Ectodermal cell (in vitro differentiated cells): ENCODE measurements around the gene TOP3A.
A peak's percentile ranks its signal among the peaks of the same experiment; 100 is the strongest.

Experiments
- H3K27ac ChIP-seq: 2 replicates; pipeline ENCODE4 v1.7.0; 2013; ENCODE audit warnings: mild to moderate bottlenecking, low read depth, low read length; ENCODE audit not compliant: insufficient read depth, poor library complexity, severe bottlenecking
- H3K27me3 ChIP-seq: 2 replicates; pipeline ENCODE4 v1.7.0; 2013; ENCODE audit warnings: mild to moderate bottlenecking, low read length; ENCODE audit not compliant: insufficient read depth, control insufficient read depth, poor library complexity, severe bottlenecking
- H3K36me3 ChIP-seq: one replicate; pipeline ENCODE4 v1.7.0; 2013; ENCODE audit warnings: low read length; ENCODE audit not compliant: control insufficient read depth, insufficient read depth
- H3K4me1 ChIP-seq: one replicate; pipeline ENCODE4 v1.7.0; 2013; ENCODE audit warnings: low read length; ENCODE audit not compliant: control insufficient read depth, insufficient read depth
- H3K4me3 ChIP-seq: 2 replicates; pipeline ENCODE4 v1.7.0; 2013; ENCODE audit warnings: low read depth, low read length, control low read depth; ENCODE audit not compliant: insufficient read depth
- H3K9me3 ChIP-seq: 2 replicates; pipeline ENCODE4 v1.7.0; 2013; ENCODE audit warnings: mild to moderate bottlenecking, low read length, moderate library complexity; ENCODE audit not compliant: control insufficient read depth
- WGBS, 2 experiments: methylation state at CpG; one replicate each; pipeline ENCODE4 v1.1.7; 2013; ENCODE audit warnings: missing lambda C conversion rate in 2 of 2; 5-methylcytosine and 5-hydroxymethylcytosine counted together

Gene TOP3A

DNA sequence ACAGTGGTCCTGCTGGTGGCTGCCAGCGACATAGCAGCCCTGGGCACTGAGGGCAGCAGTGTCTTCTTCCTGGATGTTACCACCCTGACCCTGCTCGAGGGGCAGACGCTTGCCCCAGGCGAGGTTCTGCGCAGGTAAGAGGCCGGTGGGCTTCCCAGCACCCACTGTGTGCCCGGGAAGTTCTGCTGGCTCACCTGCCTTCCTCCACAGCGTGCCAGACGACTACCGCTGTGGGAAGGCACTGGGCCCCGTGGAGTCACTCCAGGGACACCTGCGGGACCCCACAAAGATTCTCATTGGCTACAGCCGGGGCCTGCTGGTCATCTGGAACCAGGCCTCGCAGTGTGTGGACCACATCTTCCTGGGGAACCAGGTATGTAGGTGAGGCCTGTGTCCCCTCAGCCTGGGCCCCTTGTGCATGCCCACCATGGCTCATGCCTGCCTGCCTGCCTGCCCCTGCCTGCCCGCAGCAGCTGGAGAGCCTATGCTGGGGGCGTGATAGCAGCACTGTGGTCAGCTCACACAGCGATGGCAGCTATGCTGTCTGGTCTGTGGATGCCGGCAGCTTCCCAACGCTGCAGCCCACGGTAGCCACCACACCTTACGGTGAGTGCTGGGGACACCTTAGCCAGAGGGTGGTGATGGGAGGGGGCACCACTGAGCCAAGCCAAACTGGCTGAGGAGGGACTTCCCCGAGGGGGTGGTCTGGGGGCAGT lies 80.8 kb downstream of the TOP3A start:
- H3K27ac ChIP-seq: no peak overlapping the region
- no peaks in the 10 kb centered on the region for H3K9me3 ChIP-seq
- H3K4me3 ChIP-seq: no peak overlapping the region
- H3K27me3 ChIP-seq: no peaks in the 10 kb centered on the region
- WGBS, 2 experiments: 95 to 96% methylated on average over 22 of the region's 22 CpGs
- H3K4me1 ChIP-seq: peaks cover 36% of the 10 kb centered on the region
- H3K36me3 ChIP-seq: peaks cover 57% of the 10 kb centered on the region

- 17 to 18% methylated on average over 9 of the region's 9 CpGs for WGBS, 2 experiments
- H3K4me3 ChIP-seq: no peak overlapping the region
- H3K9me3 ChIP-seq: no peaks in the 10 kb centered on the region
- H3K36me3 ChIP-seq: peaks cover 33% of the 10 kb centered on the region
- H3K27ac ChIP-seq: peak overlapping the region; percentile 82
- H3K4me1 ChIP-seq: peaks cover 53% of the 10 kb centered on the region
- H3K27me3 ChIP-seq: no peaks in the 10 kb centered on the region
Measured at GRCh38 chr17:18231164-18231563, 83.6 kb downstream of the TOP3A start.

DNA sequence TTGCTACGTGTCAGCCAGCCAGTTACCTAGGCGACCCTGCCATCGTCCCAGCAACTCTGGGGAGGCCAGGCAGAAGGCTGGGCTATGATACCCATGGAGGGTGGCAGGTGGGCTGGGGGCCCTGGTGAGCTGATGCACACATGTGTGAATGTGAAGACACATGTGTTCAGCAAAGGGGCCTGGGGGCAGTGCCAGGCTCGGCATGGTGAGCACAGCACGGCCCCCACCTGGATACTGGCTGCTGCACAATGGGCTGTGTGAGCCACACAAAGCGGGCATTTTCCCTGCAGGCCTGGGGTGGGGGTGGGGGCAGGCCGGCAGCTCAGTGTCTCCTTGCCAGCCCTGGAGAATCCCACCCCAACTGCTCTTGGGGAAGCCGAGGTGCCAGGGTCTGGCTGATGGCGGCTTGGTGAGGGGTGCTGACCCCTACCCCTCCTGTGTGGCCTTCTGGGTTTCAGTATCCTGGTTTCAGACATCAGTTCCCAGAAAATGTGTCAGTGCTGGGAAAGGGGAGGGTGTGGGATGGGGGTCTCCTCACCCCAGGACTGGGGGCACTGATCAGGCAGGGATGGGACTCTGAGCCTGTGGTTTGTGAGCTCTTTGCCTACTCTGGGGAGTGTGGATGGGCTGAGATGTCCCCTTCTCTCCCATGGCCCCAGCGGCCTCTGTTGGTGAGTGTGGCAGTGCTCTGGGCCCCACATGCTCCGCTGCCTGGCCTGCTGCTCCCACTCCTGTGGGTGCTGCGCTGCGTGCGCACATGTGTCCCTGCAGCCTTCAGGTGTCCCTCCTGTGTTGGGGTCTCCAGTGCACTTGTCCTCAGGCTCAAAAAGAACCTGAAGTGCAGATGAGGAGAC lies 84.3 kb downstream of the TOP3A start:
- WGBS, 2 experiments: 76 to 77% methylated on average over 14 of the region's 14 CpGs
- H3K9me3 ChIP-seq: no peaks in the 10 kb centered on the region
- no peaks in the 10 kb centered on the region for H3K27me3 ChIP-seq
- H3K36me3 ChIP-seq: peaks cover 32% of the 10 kb centered on the region
- H3K4me1 ChIP-seq: peaks cover 53% of the 10 kb centered on the region
- peak overlapping the region; percentile 82 for H3K27ac ChIP-seq
- peak overlapping the region; percentile 3 for H3K4me3 ChIP-seq

GRCh38 chr17:18229771-18230170 lies 85.0 kb downstream of the TOP3A start:
- no peaks in the 10 kb centered on the region for H3K27me3 ChIP-seq
- H3K4me3 ChIP-seq: no peak overlapping the region
- no peak overlapping the region for H3K27ac ChIP-seq
- peaks cover 24% of the 10 kb centered on the region for H3K36me3 ChIP-seq
- peaks cover 53% of the 10 kb centered on the region for H3K4me1 ChIP-seq
- 88 to 94% methylated on average over 7 of the region's 7 CpGs for WGBS, 2 experiments
- H3K9me3 ChIP-seq: no peaks in the 10 kb centered on the region

DNA sequence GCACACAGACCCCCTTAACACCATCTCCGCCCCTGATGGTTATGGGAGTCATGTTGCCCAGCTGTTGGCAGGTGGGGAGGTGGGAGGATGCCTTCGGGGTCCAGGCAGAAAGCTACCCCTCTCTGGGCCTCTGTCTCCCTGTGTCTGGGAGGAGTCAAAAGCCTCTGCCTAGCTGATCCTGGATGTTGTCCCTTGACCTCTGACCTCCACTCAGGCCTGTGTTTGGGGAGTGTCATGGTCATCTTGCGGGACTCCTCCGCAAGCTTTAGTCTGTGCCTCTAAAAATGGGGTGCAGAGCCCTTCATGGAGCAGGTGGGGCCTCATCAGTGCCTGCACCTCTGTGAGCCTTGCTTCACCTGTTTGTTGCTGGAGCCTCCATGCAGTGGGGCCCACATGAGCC lies 85.5 kb downstream of the TOP3A start:
- no peaks in the 10 kb centered on the region for H3K27me3 ChIP-seq
- no peak overlapping the region for H3K4me3 ChIP-seq
- WGBS, 2 experiments: 89 to 94% methylated on average over 4 of the region's 4 CpGs
- H3K27ac ChIP-seq: no peak overlapping the region
- no peaks in the 10 kb centered on the region for H3K9me3 ChIP-seq
- H3K36me3 ChIP-seq: peaks cover 20% of the 10 kb centered on the region
- H3K4me1 ChIP-seq: peaks cover 57% of the 10 kb centered on the region

GRCh38 chr17:18228176-18228682 lies 86.6 kb downstream of the TOP3A start:
- Histone ChIP-seq H3K27me3 (no peaks in the 10 kb centered on the region), H3K36me3 (peaks cover 9% of the 10 kb centered on the region), H3K4me3 (no peak overlapping the region), H3K9me3 (no peaks in the 10 kb centered on the region), H3K27ac (no peak overlapping the region), H3K4me1 (peaks cover 67% of the 10 kb centered on the region)
- whole genome bisulfite sequencing, 2 experiments: 91 to 93% methylated on average over 10 of the region's 10 CpGs

DNA sequence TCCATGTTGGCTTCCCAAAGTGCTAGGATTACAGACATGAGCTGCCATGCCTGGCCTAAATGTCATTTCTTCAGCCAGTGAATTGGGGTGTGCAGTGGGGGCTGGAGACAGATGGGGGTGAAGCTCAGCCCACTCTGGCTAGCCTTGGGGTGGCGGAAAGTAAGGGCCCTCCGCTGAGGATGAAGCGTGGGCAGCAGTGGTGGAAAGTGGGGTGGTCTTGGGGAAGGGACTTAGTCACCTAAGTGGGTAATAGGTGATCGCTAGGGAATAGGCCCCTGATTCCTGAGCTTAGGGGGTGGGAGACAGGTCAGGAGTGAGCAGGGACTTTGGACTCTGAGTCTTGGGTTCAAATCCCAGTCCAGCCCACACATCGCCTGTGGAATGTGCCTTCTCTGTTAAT lies 87.2 kb downstream of the TOP3A start:
- H3K36me3 ChIP-seq: peaks cover 6% of the 10 kb centered on the region

DNA sequence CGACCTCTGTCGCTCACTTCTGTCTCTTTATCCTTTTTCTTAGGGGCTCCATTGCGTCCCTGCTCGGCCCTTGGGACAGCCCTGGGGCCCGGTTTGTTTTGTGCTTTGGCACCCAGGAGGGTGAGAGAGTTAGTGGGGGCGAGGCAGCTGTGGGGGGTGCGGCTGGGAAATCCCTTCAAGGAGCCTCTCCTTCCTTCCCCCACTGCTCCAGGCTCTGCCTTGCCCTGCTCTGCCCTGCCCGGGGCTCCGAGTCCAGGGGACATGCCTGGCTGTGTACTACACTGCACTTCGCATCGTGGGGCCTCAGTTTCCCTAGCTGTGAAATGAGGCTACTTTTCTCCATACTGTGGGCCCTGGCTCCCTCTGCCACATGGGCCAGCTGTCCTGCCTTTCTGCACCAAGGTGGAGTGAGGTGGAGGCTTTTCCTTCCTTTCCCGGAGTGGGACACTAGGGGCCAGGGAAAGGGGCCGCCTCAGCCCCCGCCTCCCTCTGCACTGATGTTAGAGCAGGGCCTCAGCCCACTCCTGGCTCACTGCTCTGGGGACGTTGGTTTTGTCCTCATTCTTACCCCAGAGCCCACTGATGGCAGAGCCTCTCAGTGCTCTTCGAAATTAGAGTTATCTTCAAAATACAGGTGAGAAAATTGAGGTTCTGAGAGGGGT lies 88.4 kb downstream of the TOP3A start:
- H3K36me3 ChIP-seq: no peaks in the 10 kb centered on the region
- WGBS, 2 experiments: 33 to 35% methylated on average over 16 of the region's 16 CpGs
- H3K9me3 ChIP-seq: no peaks in the 10 kb centered on the region
- H3K4me3 ChIP-seq: peak overlapping the region; percentile 85
- H3K27ac ChIP-seq: no peak overlapping the region
- no peaks in the 10 kb centered on the region for H3K27me3 ChIP-seq
- H3K4me1 ChIP-seq: peaks cover 57% of the 10 kb centered on the region

More for the DNA sequence above, 87.2 kb downstream of the TOP3A start:
- Histone ChIP-seq H3K4me3 (no peak overlapping the region), H3K27ac (no peak overlapping the region), H3K4me1 (peaks cover 69% of the 10 kb centered on the region), H3K27me3 (no peaks in the 10 kb centered on the region), H3K9me3 (no peaks in the 10 kb centered on the region)
- WGBS, 2 experiments: 96 to 97% methylated on average over 5 of the region's 5 CpGs

- Histone ChIP-seq H3K4me1 (peaks cover 52% of the 10 kb centered on the region), H3K27ac (no peak overlapping the region), H3K4me3 (peak overlapping the region; percentile 85), H3K36me3 (no peaks in the 10 kb centered on the region), H3K27me3 (no peaks in the 10 kb centered on the region), H3K9me3 (no peaks in the 10 kb centered on the region)
- WGBS, 2 experiments: 0% methylated on average over 56 to 57 of the region's 57 CpGs
Measured at GRCh38 chr17:18225642-18226283, 89.0 kb downstream of the TOP3A start.
